Calu3 (cell line): ENCODE results near the gene ABR. TPM values are rescaled to one million over a fixed set of nuclear protein-coding genes. Genes with fewer than 3 reads are reported as not detected.

Source experiments
- BruUV-seq: library from RNA; stranded (reverse); fragments of 400-500 nt; replicated peaks from 2 replicates; lab custom pipeline; 2021; lab: Mats Ljungman, UMichigan
- CTCF ChIA-PET: fragments of 300-600 bp; sonication (Branson Sonifier 250); formaldehyde crosslinking; loops from one replicate; lab custom pipeline; 2022; ENCODE audit warnings: antibody characterized with exemption; lab: Charles Lee
- DNase-seq: peaks from one replicate; pipeline ENCODE4 v3.0.0; 2022
- H3K27ac Mint-ChIP-seq: one replicate; pipeline ENCODE4 v1.8.0; 2022; ENCODE audit warnings: mixed read lengths; ENCODE audit not compliant: unreplicated experiment
- H3K27me3 Mint-ChIP-seq: one replicate; pipeline ENCODE4 v1.8.0; 2022; ENCODE audit warnings: mixed read lengths; ENCODE audit not compliant: unreplicated experiment
- H3K36me3 Mint-ChIP-seq: one replicate; pipeline ENCODE4 v1.8.0; 2022; ENCODE audit warnings: mild to moderate bottlenecking, moderate library complexity, mixed read lengths; ENCODE audit not compliant: insufficient read depth, unreplicated experiment
- H3K4me1 Mint-ChIP-seq: one replicate; pipeline ENCODE4 v1.8.0; 2022; ENCODE audit warnings: mild to moderate bottlenecking, low read depth, mixed read lengths; ENCODE audit not compliant: unreplicated experiment
- H3K4me3 Mint-ChIP-seq: one replicate; pipeline ENCODE4 v1.8.0; 2022; ENCODE audit warnings: mild to moderate bottlenecking, low read depth, moderate library complexity, mixed read lengths; ENCODE audit not compliant: unreplicated experiment
- H3K9me3 Mint-ChIP-seq: one replicate; pipeline ENCODE4 v1.8.0; 2022; ENCODE audit warnings: low read depth, mixed read lengths; ENCODE audit not compliant: unreplicated experiment
- CTCF ChIP-seq: fragments of 200-600 bp; IDR thresholded peaks from one replicate; pipeline ENCODE4 v1.8.0; 2022; ENCODE audit warnings: antibody characterized with exemption; ENCODE audit not compliant: unreplicated experiment
- intact Hi-C: fragments of 100-400 bp; cut with micrococcal nuclease; formaldehyde crosslinking; loops from one replicate; pipeline ENCODE4 v1.10.0; 2022; ENCODE audit not compliant: unreplicated experiment
- total RNA-seq: library from RNA; stranded (reverse); gene quantifications from 2 replicates; pipeline ENCODE4 v1.2.3, GENCODE V29; 2022

The ABR gene
- total RNA-seq, 1 experiment from 2014 or later: 92.7 TPM

- Mint-ChIP-seq H3K9me3 (no peaks in the 10 kb centered on the region), H3K4me3 (no peak overlapping the region), H3K4me1 (no peaks in the 10 kb centered on the region), H3K27ac (no peak overlapping the region), H3K36me3 (no peaks in the 10 kb centered on the region), H3K27me3 (no peaks in the 10 kb centered on the region)
- intact Hi-C loops: loop anchor here (10.0 kb wide), 1 partner anchor 113 kb away; no protein-coding TSS in a partner anchor
- CTCF ChIA-PET: no interaction called here
- no peak for DNase-seq
- BruUV-seq: no TSS peak
- no peak for TF ChIP-seq CTCF
These were observed 191.8 kb downstream of the ABR start for GRCh38 chr17:987931-988330.

DNA sequence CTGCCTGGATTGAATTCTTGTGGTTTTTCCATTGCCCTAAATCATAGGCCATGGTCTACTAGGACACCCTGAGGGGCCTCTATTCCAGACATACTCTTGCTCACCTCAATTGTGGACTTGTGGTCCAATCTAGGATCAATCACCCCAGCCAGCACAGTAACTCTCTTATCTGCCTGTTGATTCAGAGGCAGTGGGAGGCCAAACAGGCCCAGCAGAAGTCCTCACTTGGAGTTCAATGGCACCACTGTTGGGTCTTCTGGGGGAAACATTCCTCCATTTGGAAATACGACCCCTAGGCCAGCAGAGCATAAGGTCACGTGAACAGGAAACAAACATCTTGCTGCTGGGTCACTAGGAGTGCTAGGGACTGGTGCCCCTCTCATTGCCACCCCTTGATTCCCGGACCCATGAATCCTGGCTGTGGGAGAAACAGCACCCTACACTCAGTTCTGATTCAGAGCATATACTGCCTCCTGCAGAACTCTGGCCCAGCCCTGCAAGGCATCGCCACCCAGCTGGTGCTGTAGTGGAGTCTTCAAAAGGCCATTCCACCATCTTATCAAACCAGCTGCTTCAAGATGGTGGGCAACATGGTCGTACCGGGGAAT is 193.4 kb downstream of the ABR start:
- no peak overlapping the region for H3K27ac Mint-ChIP-seq
- TF ChIP-seq CTCF: no peak
- no peak overlapping the region for H3K4me3 Mint-ChIP-seq
- no peaks in the 10 kb centered on the region for H3K4me1 Mint-ChIP-seq
- no peaks in the 10 kb centered on the region for H3K27me3 Mint-ChIP-seq
- no peaks in the 10 kb centered on the region for H3K9me3 Mint-ChIP-seq
- H3K36me3 Mint-ChIP-seq: no peaks in the 10 kb centered on the region
- no TSS peak for BruUV-seq
- DNase-seq: no peak
- intact Hi-C loops: loop anchor here (10.0 kb wide), 1 partner anchor 112 kb away; no protein-coding TSS in a partner anchor
- CTCF ChIA-PET: no interaction called here

DNA sequence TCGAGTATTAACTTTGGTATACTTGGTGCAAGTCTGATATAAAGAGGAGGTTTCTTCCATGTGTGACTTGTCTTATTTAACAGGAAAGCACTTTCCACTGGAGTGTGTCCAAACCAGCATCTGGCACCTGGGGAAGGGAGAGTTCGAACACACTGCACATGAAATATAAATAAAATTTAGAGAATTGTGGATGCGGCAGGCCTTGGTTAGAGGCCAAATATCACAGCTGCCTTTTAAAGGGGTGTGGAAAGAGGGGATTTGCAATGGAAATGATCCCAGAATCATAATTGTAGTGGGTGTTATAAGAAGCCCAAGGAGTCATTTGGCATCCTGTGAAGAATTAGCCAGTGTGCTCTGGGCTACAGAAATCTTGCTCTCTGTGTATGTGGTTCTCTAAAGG is 195.9 kb downstream of the ABR start:
- intact Hi-C loops: loop anchor here (10.0 kb wide), 1 partner anchor 109 kb away; no protein-coding TSS in a partner anchor
- Mint-ChIP-seq H3K36me3 (peaks cover 5% of the 10 kb centered on the region), H3K27ac (no peak overlapping the region), H3K4me3 (no peak overlapping the region), H3K27me3 (no peaks in the 10 kb centered on the region), H3K4me1 (no peaks in the 10 kb centered on the region), H3K9me3 (no peaks in the 10 kb centered on the region)
- no TSS peak for BruUV-seq
- no peak for TF ChIP-seq CTCF
- CTCF ChIA-PET: no interaction called here
- no peak for DNase-seq

- no peak for DNase-seq
- H3K27ac Mint-ChIP-seq: no peak overlapping the region
- H3K36me3 Mint-ChIP-seq: peaks cover 5% of the 10 kb centered on the region
- peaks cover 11% of the 10 kb centered on the region for H3K27me3 Mint-ChIP-seq
- TF ChIP-seq CTCF: no peak
- H3K4me1 Mint-ChIP-seq: no peaks in the 10 kb centered on the region
- no TSS peak for BruUV-seq
- CTCF ChIA-PET: interaction anchor here (0.7 to 1.1 kb wide), 6 partner anchors 15 to 266 kb away, joined by 3 to 12 read pairs (median 6); partner anchors contain the start of gene TIMM22
- peak overlapping the region; percentile 73 for H3K4me3 Mint-ChIP-seq
- intact Hi-C loops: loop anchor here (1.0 to 10.0 kb wide), 2 partner anchors 106 to 186 kb away; no protein-coding TSS in a partner anchor
- H3K9me3 Mint-ChIP-seq: no peaks in the 10 kb centered on the region
These were observed 198.5 kb downstream of the ABR start for GRCh38 chr17:981292-981658.
